Measurements from ENCODE around the gene CRPPA. TPM values are rescaled to one million over a fixed set of nuclear protein-coding genes. Genes with fewer than 3 reads are reported as not detected.

CRPPA gene
- polyA plus RNA-seq, 2 of the 4 experiments (the other 2 are of a cell fraction), result 0.59 to 0.88 TPM

- 0% methylated on average over 23 of the region's 56 CpGs for WGBS (ENCODE audit: missing lambda C conversion rate)
- Histone ChIP-seq H3K4me1 (peaks cover 12% of the 10 kb centered on the region), H3K27ac (peak overlapping the region; percentile 98), H3K4me2 (peak overlapping the region; percentile 92), H3K9me3 (no peaks in the 10 kb centered on the region), H3K4me3 (peak overlapping the region; percentile 73)
- ChIA-PET POLR2A (interaction anchor here (0.6 to 2.7 kb wide), 14 partner anchors 9 to 292 kb away, joined by 3 to 11 read pairs (median 4); partner anchors contain the start of genes ANKMY2 and BZW2), CTCF (interaction anchor here (0.9 to 2.3 kb wide), 9 partner anchors 8 to 337 kb away, joined by 3 to 12 read pairs (median 4); no protein-coding TSS in a partner anchor)
- peak; percentile 18 for FAIRE-seq
- ATAC-seq, result peak; percentile 96 to 97
- peak; percentile 76 to 94 for DNase-seq (ENCODE audit: low read depth in 1 of 2, low spot score in 1 of 2)
- TF ChIP-seq TFCP2L1 (CRISPR knock-in tag; IDR thresholded peaks at IDR 0.05) (no peak), RCOR1 (IDR thresholded peaks at IDR 0.05; ENCODE audit: low read depth, low read length) (no peak), TP53 (CRISPR knock-in tag; IDR thresholded peaks at IDR 0.05) (0 out of 2 replicates have a peak, but pooled peaks have one; percentile 37), ATOH8 (CRISPR knock-in tag; IDR thresholded peaks at IDR 0.05; ENCODE audit: low read depth) (no peak), MYC (IDR thresholded peaks at IDR 0.05; ENCODE audit: borderline replicate concordance, low read length) (0 out of 2 replicates have a peak, but pooled peaks have one; percentile 28), FOSB (CRISPR knock-in tag; IDR thresholded peaks at IDR 0.05) (no peak), CHD4 (IDR thresholded peaks at IDR 0.05; ENCODE audit: borderline replicate concordance) (no peak), MAZ (IDR thresholded peaks at IDR 0.05; ENCODE audit: borderline replicate concordance, low read depth, low read length) (no peak), NR3C1 (IDR thresholded peaks at IDR 0.05) (no peak), HOXA7 (CRISPR knock-in tag; IDR thresholded peaks at IDR 0.05) (no peak), ZFP36 (IDR thresholded peaks at IDR 0.05; ENCODE audit: borderline replicate concordance, partially characterized antibody) (no peak), ZSCAN20 (CRISPR knock-in tag; IDR thresholded peaks at IDR 0.05) (no peak), HOXB13 (CRISPR knock-in tag; IDR thresholded peaks at IDR 0.05; ENCODE audit: low read depth) (no peak), FOXS1 (CRISPR knock-in tag; IDR thresholded peaks at IDR 0.05) (no peak), MAFK (IDR thresholded peaks at IDR 0.05; ENCODE audit: partially characterized antibody) (no peak), RARB (CRISPR knock-in tag; IDR thresholded peaks at IDR 0.05) (no peak), POLR2A (IDR thresholded peaks at IDR 0.05; ENCODE audit: low read length) (peak; percentile 90), NPAS2 (CRISPR knock-in tag; IDR thresholded peaks at IDR 0.05; ENCODE audit: borderline replicate concordance) (no peak), EHF (CRISPR knock-in tag; IDR thresholded peaks at IDR 0.05) (no peak), BHLHE40 (IDR thresholded peaks at IDR 0.05; ENCODE audit: low read depth, low read length) (no peak), FOSL2 (IDR thresholded peaks at IDR 0.05) (no peak), FOSL2 (CRISPR knock-in tag; IDR thresholded peaks at IDR 0.05) (no peak), MAX (IDR thresholded peaks at IDR 0.05) (peak; percentile 72), HOXB5 (CRISPR knock-in tag; IDR thresholded peaks at IDR 0.05) (no peak), GATA3 (IDR thresholded peaks at IDR 0.05; ENCODE audit: borderline replicate concordance) (no peak), HES2 (IDR thresholded peaks at IDR 0.05) (no peak), CEBPB (IDR thresholded peaks at IDR 0.05) (no peak), CBX2 (IDR thresholded peaks at IDR 0.05; ENCODE audit: borderline replicate concordance, low read depth) (no peak), USF2 (IDR thresholded peaks at IDR 0.05) (no peak), ESRRA (IDR thresholded peaks at IDR 0.05; ENCODE audit: borderline replicate concordance, low read length) (no peak), CBX8 (IDR thresholded peaks at IDR 0.05) (no peak), EHMT2 (IDR thresholded peaks at IDR 0.05; ENCODE audit: low read depth) (no peak), CHD2 (IDR thresholded peaks at IDR 0.05; ENCODE audit: low read length, partially characterized antibody) (peak; percentile 73), JUN (IDR thresholded peaks at IDR 0.05) (peak; percentile 74 to 91; a peak in 4 of 5 replicates), KDM5A (IDR thresholded peaks at IDR 0.05) (no peak), RAD21 (conservative IDR thresholded peaks at IDR 0.05 in 1 of 2, IDR thresholded peaks at IDR 0.05 in 1 of 2) (0 out of 5 replicates have a peak, but pooled peaks of 1 of the 2 experiments have one; percentile 15), JUNB (IDR thresholded peaks at IDR 0.05) (no peak), EP300 (IDR thresholded peaks at IDR 0.05) (no peak), CTCF (IDR thresholded peaks at IDR 0.05) (0 out of 3 replicates have a peak, but pooled peaks have one; percentile 10), ZNF302 (CRISPR knock-in tag; IDR thresholded peaks at IDR 0.05) (no peak), SREBF2 (IDR thresholded peaks at IDR 0.05) (no peak)
These were observed 547 bp downstream of the CRPPA start for GRCh38 chr7:16420649-16421332.
